ENCODE measurements around the gene EFNA1. TPM values are rescaled to one million over a fixed set of nuclear protein-coding genes. Genes with fewer than 3 reads are reported as not detected.

Gene EFNA1
- polyA plus RNA-seq, 1 of the 3 experiments (the other 2 are of a cell fraction): 14.4 TPM

DNA sequence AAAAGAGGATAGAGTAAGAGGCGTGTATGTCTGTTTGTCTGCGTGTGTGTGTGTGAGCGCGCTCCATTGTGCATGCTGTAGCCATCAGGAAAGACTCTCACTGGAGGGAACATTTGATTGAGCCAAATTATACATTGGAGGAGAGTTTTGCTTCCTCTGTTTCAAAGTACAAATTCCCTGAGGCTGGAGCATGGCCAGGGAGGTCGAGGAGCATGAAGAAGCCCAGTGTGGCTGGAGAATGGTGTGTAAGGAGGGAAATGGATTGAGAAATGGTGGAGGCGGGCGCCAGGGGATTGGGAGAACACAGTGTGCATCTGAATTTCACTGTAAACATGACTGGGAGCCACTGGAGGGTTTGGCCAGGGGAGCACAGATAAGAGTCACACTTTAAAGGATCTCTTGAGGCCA lies 22.1 kb upstream of the EFNA1 start (continued):
- TF ChIP-seq, protein P1, sequence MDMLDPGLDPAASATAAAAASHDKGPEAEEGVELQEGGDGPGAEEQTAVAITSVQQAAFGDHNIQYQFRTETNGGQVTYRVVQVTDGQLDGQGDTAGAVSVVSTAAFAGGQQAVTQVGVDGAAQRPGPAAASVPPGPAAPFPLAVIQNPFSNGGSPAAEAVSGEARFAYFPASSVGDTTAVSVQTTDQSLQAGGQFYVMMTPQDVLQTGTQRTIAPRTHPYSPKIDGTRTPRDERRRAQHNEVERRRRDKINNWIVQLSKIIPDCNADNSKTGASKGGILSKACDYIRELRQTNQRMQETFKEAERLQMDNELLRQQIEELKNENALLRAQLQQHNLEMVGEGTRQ (IDR thresholded peaks at IDR 0.05; ENCODE audit: borderline replicate concordance, low read depth, low read length): no peak

DNA sequence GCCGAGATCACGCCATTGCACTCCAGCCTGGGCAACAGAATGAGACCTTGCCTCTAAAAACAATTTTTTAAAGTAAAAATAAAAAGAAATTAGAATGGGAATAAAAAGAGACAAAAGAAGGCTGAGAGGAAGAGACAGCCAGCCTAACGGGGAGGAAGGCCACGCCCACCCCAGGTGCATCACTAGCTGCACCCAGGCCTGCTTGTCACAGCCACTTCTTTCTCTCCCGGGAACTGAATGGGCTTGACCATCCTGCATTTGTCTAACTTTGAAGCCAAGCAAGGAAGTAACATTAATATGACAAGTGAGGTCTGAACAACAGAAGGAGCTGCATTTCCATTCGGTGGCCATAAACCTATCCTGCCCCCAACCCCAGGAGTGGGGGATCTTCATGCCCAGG lies 20.8 kb upstream of the EFNA1 start:
- Histone ChIP-seq H3K9me2 (no peaks in the 10 kb centered on the region), H3K4me2 (no peak overlapping the region), H3K79me2 (ENCODE audit: insufficient read depth) (no peaks in the 10 kb centered on the region), H3K4me3 (ENCODE audit: low read depth in 2 of 2, low read length in 1 of 2) (no peak overlapping the region), H4K20me1 (ENCODE audit: insufficient read depth) (no peaks in the 10 kb centered on the region), H3K27me3 (ENCODE audit: insufficient read depth) (no peaks in the 10 kb centered on the region; the same call in 1 of the 2 replicates), H3K36me3 (replicated peaks in 1 of 2; ENCODE audit: control insufficient read depth in 1 of 2, insufficient read depth in 2 of 2, low read length in 1 of 2) (no peaks in the 10 kb centered on the region), H3K9me3 (no peaks in the 10 kb centered on the region), H2AFZ (ENCODE audit: low read depth) (no peak overlapping the region), H3K9ac (no peak overlapping the region), H3F3A (replicated peaks; ENCODE audit: insufficient read depth) (no peaks in the 10 kb centered on the region), H3K4me1 (ENCODE audit: control insufficient read depth in 1 of 2, insufficient read depth in 2 of 2, low read depth in 1 of 2, low read length in 1 of 2) (no peaks in the 10 kb centered on the region), H3K27ac (ENCODE audit: low read depth in 2 of 2, low read length in 1 of 2) (no peak overlapping the region)
- no peak for DNase-seq
- 76% methylated on average over 6 of the region's 6 CpGs for WGBS (ENCODE audit: low lambda C conversion rate)
- TF ChIP-seq NRF1 (IDR thresholded peaks at IDR 0.05; ENCODE audit: low read depth, low read length) (no peak), POLR2AphosphoS5 (IDR thresholded peaks at IDR 0.05; ENCODE audit: low read depth, low read length) (no peak), GABPA (IDR thresholded peaks at IDR 0.05; ENCODE audit: low read depth) (no peak), EP300 (IDR thresholded peaks at IDR 0.05; ENCODE audit: borderline replicate concordance in 1 of 2, low read depth in 1 of 2, low read length in 1 of 2) (no peak), ELF1 (IDR thresholded peaks at IDR 0.05) (no peak), JUND (IDR thresholded peaks at IDR 0.05) (no peak), RXRA (IDR thresholded peaks at IDR 0.05; ENCODE audit: borderline replicate concordance, low read depth) (no peak), SIN3A (IDR thresholded peaks at IDR 0.05; ENCODE audit: borderline replicate concordance, low read depth, low read length) (no peak), NFIC (IDR thresholded peaks at IDR 0.05; ENCODE audit: borderline replicate concordance) (no peak)
- TF ChIP-seq, protein P2, sequence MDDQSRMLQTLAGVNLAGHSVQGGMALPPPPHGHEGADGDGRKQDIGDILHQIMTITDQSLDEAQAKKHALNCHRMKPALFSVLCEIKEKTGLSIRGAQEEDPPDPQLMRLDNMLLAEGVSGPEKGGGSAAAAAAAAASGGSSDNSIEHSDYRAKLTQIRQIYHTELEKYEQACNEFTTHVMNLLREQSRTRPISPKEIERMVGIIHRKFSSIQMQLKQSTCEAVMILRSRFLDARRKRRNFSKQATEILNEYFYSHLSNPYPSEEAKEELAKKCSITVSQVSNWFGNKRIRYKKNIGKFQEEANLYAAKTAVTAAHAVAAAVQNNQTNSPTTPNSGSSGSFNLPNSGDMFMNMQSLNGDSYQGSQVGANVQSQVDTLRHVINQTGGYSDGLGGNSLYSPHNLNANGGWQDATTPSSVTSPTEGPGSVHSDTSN (IDR thresholded peaks at IDR 0.05): no peak
- TF ChIP-seq, protein P3, sequence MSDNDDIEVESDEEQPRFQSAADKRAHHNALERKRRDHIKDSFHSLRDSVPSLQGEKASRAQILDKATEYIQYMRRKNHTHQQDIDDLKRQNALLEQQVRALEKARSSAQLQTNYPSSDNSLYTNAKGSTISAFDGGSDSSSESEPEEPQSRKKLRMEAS (IDR thresholded peaks at IDR 0.05; ENCODE audit: low read depth): no peak
- TF ChIP-seq, protein P4, sequence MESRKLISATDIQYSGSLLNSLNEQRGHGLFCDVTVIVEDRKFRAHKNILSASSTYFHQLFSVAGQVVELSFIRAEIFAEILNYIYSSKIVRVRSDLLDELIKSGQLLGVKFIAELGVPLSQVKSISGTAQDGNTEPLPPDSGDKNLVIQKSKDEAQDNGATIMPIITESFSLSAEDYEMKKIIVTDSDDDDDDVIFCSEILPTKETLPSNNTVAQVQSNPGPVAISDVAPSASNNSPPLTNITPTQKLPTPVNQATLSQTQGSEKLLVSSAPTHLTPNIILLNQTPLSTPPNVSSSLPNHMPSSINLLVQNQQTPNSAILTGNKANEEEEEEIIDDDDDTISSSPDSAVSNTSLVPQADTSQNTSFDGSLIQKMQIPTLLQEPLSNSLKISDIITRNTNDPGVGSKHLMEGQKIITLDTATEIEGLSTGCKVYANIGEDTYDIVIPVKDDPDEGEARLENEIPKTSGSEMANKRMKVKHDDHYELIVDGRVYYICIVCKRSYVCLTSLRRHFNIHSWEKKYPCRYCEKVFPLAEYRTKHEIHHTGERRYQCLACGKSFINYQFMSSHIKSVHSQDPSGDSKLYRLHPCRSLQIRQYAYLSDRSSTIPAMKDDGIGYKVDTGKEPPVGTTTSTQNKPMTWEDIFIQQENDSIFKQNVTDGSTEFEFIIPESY (IDR thresholded peaks at IDR 0.05; ENCODE audit: borderline replicate concordance, low read depth): no peak
- TF ChIP-seq, protein P5, sequence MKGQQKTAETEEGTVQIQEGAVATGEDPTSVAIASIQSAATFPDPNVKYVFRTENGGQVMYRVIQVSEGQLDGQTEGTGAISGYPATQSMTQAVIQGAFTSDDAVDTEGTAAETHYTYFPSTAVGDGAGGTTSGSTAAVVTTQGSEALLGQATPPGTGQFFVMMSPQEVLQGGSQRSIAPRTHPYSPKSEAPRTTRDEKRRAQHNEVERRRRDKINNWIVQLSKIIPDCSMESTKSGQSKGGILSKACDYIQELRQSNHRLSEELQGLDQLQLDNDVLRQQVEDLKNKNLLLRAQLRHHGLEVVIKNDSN (IDR thresholded peaks at IDR 0.05; ENCODE audit: borderline replicate concordance, low read depth): no peak
- TF ChIP-seq, protein P1 (IDR thresholded peaks at IDR 0.05; ENCODE audit: borderline replicate concordance, low read depth, low read length): no peak
- TF ChIP-seq, protein P6, sequence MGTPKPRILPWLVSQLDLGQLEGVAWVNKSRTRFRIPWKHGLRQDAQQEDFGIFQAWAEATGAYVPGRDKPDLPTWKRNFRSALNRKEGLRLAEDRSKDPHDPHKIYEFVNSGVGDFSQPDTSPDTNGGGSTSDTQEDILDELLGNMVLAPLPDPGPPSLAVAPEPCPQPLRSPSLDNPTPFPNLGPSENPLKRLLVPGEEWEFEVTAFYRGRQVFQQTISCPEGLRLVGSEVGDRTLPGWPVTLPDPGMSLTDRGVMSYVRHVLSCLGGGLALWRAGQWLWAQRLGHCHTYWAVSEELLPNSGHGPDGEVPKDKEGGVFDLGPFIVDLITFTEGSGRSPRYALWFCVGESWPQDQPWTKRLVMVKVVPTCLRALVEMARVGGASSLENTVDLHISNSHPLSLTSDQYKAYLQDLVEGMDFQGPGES (IDR thresholded peaks at IDR 0.05; ENCODE audit: low read depth, low read length): no peak
- ChIA-PET CTCF (interaction anchor here (1.1 to 7.0 kb wide), 5 partner anchors 10 to 64 kb away, joined by 3 to 30 read pairs (median 6); no protein-coding TSS in a partner anchor), POLR2A (no interaction called here)

Data from SK-N-SH (cell line).